WTC11 (cell line): Measurements from ENCODE around the gene SRPX2. TPM values are rescaled to one million over a fixed set of nuclear protein-coding genes. Genes with fewer than 3 reads are reported as not detected.

ENCODE experiments used
- ATAC-seq: fragments of 200-7000 bp; cut with Tn5 transposase; 2 replicates; pipeline ENCODE4 v1.10.0; 2021; ENCODE audit warnings: mild to moderate bottlenecking, moderate library complexity
- CTCF ChIA-PET: fragments of 300-600 bp; sonication (Branson Sonifier 250); formaldehyde crosslinking; loops from one replicate; lab custom pipeline; 2021; ENCODE audit warnings: antibody characterized with exemption; lab: Charles Lee
- POLR2A ChIA-PET: fragments of 350-600 bp; sonication (Branson Sonifier 250); formaldehyde crosslinking; loops from one replicate; lab custom pipeline; 2021; ENCODE audit warnings: antibody characterized with exemption; lab: Charles Lee
- DNase-seq: peaks from one replicate; pipeline ENCODE4 v3.0.0; 2021; ENCODE audit warnings: low spot score
- H3K27ac Mint-ChIP-seq: 2 replicates; pipeline ENCODE4 v1.8.0; 2021; ENCODE audit warnings: mixed read lengths
- H3K27me3 Mint-ChIP-seq: 2 replicates; pipeline ENCODE4 v1.8.0; 2021; ENCODE audit warnings: low read depth, mild to moderate bottlenecking, moderate library complexity, mixed read lengths
- H3K36me3 Mint-ChIP-seq: 2 replicates; pipeline ENCODE4 v1.8.0; 2021; ENCODE audit warnings: mixed read lengths
- H3K4me1 Mint-ChIP-seq: 2 replicates; pipeline ENCODE4 v1.8.0; 2022; ENCODE audit warnings: mixed read lengths
- H3K4me3 Mint-ChIP-seq: 2 replicates; pipeline ENCODE4 v1.8.0; 2021; ENCODE audit warnings: mild to moderate bottlenecking, moderate library complexity, mixed read lengths
- H3K9me3 Mint-ChIP-seq: 2 replicates; pipeline ENCODE4 v1.8.0; 2021; ENCODE audit warnings: mixed read lengths
- ETV6 ChIP-seq: sonication (generic); formaldehyde crosslinking; IDR thresholded peaks from 2 replicates; pipeline ENCODE4 v1.8.1; 2022; ENCODE audit warnings: mild to moderate bottlenecking, missing genetic modification reagents
- GTF2I ChIP-seq: fragments of 250-450 bp; sonication (Bioruptor Pico); conservative IDR thresholded peaks from 2 replicates; pipeline ENCODE4 v1.4.0; 2021; ENCODE audit warnings: mild to moderate bottlenecking
- MXD4 ChIP-seq: fragments of 250-450 bp; sonication (Bioruptor Pico); IDR thresholded peaks from 2 replicates; pipeline ENCODE4 v1.8.0; 2021; ENCODE audit warnings: mild to moderate bottlenecking, moderate library complexity, borderline replicate concordance
- NR2C2 ChIP-seq: sonication (generic); formaldehyde crosslinking; IDR thresholded peaks from 2 replicates; pipeline ENCODE4 v1.8.0; 2022; ENCODE audit warnings: mild to moderate bottlenecking, missing genetic modification reagents
- NR3C1 ChIP-seq: sonication (generic); formaldehyde crosslinking; conservative IDR thresholded peaks from 2 replicates; pipeline ENCODE4 v1.8.1; 2023; ENCODE audit warnings: low read depth, mild to moderate bottlenecking, missing genetic modification reagents
- OVOL2 ChIP-seq: fragments of 250-450 bp; sonication (Bioruptor Pico); IDR thresholded peaks from 2 replicates; pipeline ENCODE4 v1.9.0; 2021; ENCODE audit warnings: mild to moderate bottlenecking, borderline replicate concordance
- SMAD3 ChIP-seq: sonication (generic); formaldehyde crosslinking; IDR thresholded peaks from 2 replicates; pipeline ENCODE4 v1.8.0; 2022; ENCODE audit warnings: missing genetic modification reagents, mild to moderate bottlenecking, borderline replicate concordance
- SP1 ChIP-seq: sonication (generic); formaldehyde crosslinking; conservative IDR thresholded peaks from 2 replicates; pipeline ENCODE4 v1.8.1; 2022; ENCODE audit warnings: missing genetic modification reagents
- TCF7 ChIP-seq: sonication (generic); formaldehyde crosslinking; IDR thresholded peaks from 2 replicates; pipeline ENCODE4 v1.8.0; 2022; ENCODE audit warnings: mild to moderate bottlenecking, low read depth, missing genetic modification reagents, moderate library complexity
- TEAD1 ChIP-seq: sonication (generic); formaldehyde crosslinking; IDR thresholded peaks from 2 replicates; pipeline ENCODE4 v1.8.0; 2022; ENCODE audit warnings: mild to moderate bottlenecking, missing genetic modification reagents
- ZNF121 ChIP-seq: sonication (generic); formaldehyde crosslinking; IDR thresholded peaks from 2 replicates; pipeline ENCODE4 v1.8.0; 2023; ENCODE audit warnings: missing genetic modification reagents
- ZNF138 ChIP-seq: sonication (generic); formaldehyde crosslinking; conservative IDR thresholded peaks from 2 replicates; pipeline ENCODE4 v1.8.1; 2022; ENCODE audit warnings: mild to moderate bottlenecking, moderate library complexity, missing genetic modification reagents
- ZNF232 ChIP-seq: sonication (generic); formaldehyde crosslinking; IDR thresholded peaks from 2 replicates; pipeline ENCODE4 v1.8.0; 2022; ENCODE audit warnings: mild to moderate bottlenecking, missing genetic modification reagents
- ZNF263 ChIP-seq: sonication (generic); formaldehyde crosslinking; IDR thresholded peaks from 2 replicates; pipeline ENCODE4 v1.8.1; 2022; ENCODE audit warnings: low read depth, mild to moderate bottlenecking, moderate library complexity, missing genetic modification reagents
- total RNA-seq: library from RNA; stranded (reverse); gene quantifications from 3 replicates; pipeline ENCODE4 v1.2.3, GENCODE V29; 2021
- TF ChIP-seq, protein P1 (sequence below): sonication (generic); formaldehyde crosslinking; IDR thresholded peaks from 2 replicates; pipeline ENCODE4 v1.8.1; 2023; ENCODE audit warnings: mild to moderate bottlenecking, missing genetic modification reagents, borderline replicate concordance
- TF ChIP-seq, protein P2 (sequence below): sonication (generic); formaldehyde crosslinking; IDR thresholded peaks from 2 replicates; pipeline ENCODE4 v1.8.0; 2022; ENCODE audit warnings: mild to moderate bottlenecking, missing genetic modification reagents
- TF ChIP-seq, protein P3 (sequence below): sonication (generic); formaldehyde crosslinking; IDR thresholded peaks from 2 replicates; pipeline ENCODE4 v1.8.1; 2023; ENCODE audit warnings: mild to moderate bottlenecking, missing genetic modification reagents
- TF ChIP-seq, protein P4 (sequence below): sonication (generic); formaldehyde crosslinking; IDR thresholded peaks from 2 replicates; pipeline ENCODE4 v1.8.0; 2022; ENCODE audit warnings: mild to moderate bottlenecking, missing genetic modification reagents
- TF ChIP-seq, protein P5 (sequence below): sonication (generic); formaldehyde crosslinking; IDR thresholded peaks from 2 replicates; pipeline ENCODE4 v1.8.1; 2022; ENCODE audit warnings: low read depth, missing genetic modification reagents, borderline replicate concordance
- TF ChIP-seq, protein P6 (sequence below): sonication (generic); formaldehyde crosslinking; IDR thresholded peaks from 2 replicates; pipeline ENCODE4 v1.8.0; 2023; ENCODE audit warnings: mild to moderate bottlenecking, missing genetic modification reagents

Gene SRPX2
- total RNA-seq, 1 experiment from 2014 or later = 0.24 TPM

DNA sequence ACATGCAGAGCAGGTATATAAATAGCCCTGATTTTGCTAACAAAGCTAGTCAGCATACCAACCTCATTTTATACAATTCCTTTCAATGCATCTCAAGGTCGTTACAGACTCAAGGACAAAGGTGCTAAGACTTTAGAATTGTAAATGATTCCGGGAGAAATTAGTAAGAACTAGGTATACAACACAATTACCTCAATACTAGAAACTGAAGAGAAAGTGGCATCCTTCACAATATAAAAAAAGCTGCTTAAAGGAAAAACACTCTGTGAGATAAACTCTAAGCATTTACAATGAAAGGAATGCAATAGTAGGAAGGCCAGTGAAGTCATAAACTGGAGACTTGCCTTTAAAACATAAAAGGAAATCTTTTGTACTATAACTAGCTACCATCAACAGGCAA is 47.4 kb upstream of the SRPX2 start (continued):
- TF ChIP-seq, protein P1, sequence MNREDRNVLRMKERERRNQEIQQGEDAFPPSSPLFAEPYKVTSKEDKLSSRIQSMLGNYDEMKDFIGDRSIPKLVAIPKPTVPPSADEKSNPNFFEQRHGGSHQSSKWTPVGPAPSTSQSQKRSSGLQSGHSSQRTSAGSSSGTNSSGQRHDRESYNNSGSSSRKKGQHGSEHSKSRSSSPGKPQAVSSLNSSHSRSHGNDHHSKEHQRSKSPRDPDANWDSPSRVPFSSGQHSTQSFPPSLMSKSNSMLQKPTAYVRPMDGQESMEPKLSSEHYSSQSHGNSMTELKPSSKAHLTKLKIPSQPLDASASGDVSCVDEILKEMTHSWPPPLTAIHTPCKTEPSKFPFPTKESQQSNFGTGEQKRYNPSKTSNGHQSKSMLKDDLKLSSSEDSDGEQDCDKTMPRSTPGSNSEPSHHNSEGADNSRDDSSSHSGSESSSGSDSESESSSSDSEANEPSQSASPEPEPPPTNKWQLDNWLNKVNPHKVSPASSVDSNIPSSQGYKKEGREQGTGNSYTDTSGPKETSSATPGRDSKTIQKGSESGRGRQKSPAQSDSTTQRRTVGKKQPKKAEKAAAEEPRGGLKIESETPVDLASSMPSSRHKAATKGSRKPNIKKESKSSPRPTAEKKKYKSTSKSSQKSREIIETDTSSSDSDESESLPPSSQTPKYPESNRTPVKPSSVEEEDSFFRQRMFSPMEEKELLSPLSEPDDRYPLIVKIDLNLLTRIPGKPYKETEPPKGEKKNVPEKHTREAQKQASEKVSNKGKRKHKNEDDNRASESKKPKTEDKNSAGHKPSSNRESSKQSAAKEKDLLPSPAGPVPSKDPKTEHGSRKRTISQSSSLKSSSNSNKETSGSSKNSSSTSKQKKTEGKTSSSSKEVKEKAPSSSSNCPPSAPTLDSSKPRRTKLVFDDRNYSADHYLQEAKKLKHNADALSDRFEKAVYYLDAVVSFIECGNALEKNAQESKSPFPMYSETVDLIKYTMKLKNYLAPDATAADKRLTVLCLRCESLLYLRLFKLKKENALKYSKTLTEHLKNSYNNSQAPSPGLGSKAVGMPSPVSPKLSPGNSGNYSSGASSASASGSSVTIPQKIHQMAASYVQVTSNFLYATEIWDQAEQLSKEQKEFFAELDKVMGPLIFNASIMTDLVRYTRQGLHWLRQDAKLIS (CRISPR knock-in tag) = no peak
- TF ChIP-seq, protein P2, sequence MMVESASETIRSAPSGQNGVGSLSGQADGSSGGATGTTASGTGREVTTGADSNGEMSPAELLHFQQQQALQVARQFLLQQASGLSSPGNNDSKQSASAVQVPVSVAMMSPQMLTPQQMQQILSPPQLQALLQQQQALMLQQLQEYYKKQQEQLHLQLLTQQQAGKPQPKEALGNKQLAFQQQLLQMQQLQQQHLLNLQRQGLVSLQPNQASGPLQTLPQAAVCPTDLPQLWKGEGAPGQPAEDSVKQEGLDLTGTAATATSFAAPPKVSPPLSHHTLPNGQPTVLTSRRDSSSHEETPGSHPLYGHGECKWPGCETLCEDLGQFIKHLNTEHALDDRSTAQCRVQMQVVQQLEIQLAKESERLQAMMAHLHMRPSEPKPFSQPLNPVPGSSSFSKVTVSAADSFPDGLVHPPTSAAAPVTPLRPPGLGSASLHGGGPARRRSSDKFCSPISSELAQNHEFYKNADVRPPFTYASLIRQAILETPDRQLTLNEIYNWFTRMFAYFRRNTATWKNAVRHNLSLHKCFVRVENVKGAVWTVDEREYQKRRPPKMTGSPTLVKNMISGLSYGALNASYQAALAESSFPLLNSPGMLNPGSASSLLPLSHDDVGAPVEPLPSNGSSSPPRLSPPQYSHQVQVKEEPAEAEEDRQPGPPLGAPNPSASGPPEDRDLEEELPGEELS = no peak
- no peak for TF ChIP-seq TEAD1 (CRISPR knock-in tag)
- no peak for TF ChIP-seq GTF2I
- no peak for TF ChIP-seq ZNF232
- no peak for TF ChIP-seq SP1 (CRISPR knock-in tag)
- no peak for TF ChIP-seq ZNF263 (CRISPR knock-in tag)
- TF ChIP-seq NR2C2 (CRISPR knock-in tag) = no peak
- TF ChIP-seq SMAD3 (CRISPR knock-in tag) = no peak

DNA sequence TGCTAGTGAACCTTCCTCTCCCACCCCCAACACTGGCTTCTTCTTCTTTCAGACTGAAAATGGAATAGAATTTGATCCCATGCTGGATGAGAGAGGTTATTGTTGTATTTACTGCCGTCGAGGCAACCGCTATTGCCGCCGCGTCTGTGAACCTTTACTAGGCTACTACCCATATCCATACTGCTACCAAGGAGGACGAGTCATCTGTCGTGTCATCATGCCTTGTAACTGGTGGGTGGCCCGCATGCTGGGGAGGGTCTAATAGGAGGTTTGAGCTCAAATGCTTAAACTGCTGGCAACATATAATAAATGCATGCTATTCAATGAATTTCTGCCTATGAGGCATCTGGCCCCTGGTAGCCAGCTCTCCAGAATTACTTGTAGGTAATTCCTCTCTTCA is 44.5 kb upstream of the SRPX2 start:
- Mint-ChIP-seq H3K27ac (no peak overlapping the region), H3K9me3 (no peaks in the 10 kb centered on the region), H3K36me3 (no peaks in the 10 kb centered on the region), H3K4me3 (no peak overlapping the region), H3K27me3 (no peaks in the 10 kb centered on the region), H3K4me1 (peaks cover 49% of the 10 kb centered on the region)
- no peak for DNase-seq
- CTCF ChIA-PET = no interaction called here
- TF ChIP-seq ETV6 = no peak
- TF ChIP-seq NR3C1 (CRISPR knock-in tag) = no peak
- TF ChIP-seq MXD4 (CRISPR knock-in tag) = no peak
- no peak for TF ChIP-seq ZNF138 (CRISPR knock-in tag)
- TF ChIP-seq, protein P3, sequence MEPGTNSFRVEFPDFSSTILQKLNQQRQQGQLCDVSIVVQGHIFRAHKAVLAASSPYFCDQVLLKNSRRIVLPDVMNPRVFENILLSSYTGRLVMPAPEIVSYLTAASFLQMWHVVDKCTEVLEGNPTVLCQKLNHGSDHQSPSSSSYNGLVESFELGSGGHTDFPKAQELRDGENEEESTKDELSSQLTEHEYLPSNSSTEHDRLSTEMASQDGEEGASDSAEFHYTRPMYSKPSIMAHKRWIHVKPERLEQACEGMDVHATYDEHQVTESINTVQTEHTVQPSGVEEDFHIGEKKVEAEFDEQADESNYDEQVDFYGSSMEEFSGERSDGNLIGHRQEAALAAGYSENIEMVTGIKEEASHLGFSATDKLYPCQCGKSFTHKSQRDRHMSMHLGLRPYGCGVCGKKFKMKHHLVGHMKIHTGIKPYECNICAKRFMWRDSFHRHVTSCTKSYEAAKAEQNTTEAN (CRISPR knock-in tag) = no peak
- TF ChIP-seq, protein P4, sequence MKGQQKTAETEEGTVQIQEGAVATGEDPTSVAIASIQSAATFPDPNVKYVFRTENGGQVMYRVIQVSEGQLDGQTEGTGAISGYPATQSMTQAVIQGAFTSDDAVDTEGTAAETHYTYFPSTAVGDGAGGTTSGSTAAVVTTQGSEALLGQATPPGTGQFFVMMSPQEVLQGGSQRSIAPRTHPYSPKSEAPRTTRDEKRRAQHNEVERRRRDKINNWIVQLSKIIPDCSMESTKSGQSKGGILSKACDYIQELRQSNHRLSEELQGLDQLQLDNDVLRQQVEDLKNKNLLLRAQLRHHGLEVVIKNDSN = no peak
- no peak for TF ChIP-seq ZNF121 (CRISPR knock-in tag)
- TF ChIP-seq, protein P5, sequence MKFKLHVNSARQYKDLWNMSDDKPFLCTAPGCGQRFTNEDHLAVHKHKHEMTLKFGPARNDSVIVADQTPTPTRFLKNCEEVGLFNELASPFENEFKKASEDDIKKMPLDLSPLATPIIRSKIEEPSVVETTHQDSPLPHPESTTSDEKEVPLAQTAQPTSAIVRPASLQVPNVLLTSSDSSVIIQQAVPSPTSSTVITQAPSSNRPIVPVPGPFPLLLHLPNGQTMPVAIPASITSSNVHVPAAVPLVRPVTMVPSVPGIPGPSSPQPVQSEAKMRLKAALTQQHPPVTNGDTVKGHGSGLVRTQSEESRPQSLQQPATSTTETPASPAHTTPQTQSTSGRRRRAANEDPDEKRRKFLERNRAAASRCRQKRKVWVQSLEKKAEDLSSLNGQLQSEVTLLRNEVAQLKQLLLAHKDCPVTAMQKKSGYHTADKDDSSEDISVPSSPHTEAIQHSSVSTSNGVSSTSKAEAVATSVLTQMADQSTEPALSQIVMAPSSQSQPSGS = no peak
- no peak for TF ChIP-seq OVOL2 (CRISPR knock-in tag)
- no peak for TF ChIP-seq TCF7 (CRISPR knock-in tag)
- no peak for TF ChIP-seq TEAD1 (CRISPR knock-in tag)
- TF ChIP-seq, protein P6, sequence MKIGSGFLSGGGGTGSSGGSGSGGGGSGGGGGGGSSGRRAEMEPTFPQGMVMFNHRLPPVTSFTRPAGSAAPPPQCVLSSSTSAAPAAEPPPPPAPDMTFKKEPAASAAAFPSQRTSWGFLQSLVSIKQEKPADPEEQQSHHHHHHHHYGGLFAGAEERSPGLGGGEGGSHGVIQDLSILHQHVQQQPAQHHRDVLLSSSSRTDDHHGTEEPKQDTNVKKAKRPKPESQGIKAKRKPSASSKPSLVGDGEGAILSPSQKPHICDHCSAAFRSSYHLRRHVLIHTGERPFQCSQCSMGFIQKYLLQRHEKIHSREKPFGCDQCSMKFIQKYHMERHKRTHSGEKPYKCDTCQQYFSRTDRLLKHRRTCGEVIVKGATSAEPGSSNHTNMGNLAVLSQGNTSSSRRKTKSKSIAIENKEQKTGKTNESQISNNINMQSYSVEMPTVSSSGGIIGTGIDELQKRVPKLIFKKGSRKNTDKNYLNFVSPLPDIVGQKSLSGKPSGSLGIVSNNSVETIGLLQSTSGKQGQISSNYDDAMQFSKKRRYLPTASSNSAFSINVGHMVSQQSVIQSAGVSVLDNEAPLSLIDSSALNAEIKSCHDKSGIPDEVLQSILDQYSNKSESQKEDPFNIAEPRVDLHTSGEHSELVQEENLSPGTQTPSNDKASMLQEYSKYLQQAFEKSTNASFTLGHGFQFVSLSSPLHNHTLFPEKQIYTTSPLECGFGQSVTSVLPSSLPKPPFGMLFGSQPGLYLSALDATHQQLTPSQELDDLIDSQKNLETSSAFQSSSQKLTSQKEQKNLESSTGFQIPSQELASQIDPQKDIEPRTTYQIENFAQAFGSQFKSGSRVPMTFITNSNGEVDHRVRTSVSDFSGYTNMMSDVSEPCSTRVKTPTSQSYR = no peak
- POLR2A ChIA-PET = no interaction called here
- ATAC-seq = no peak
